ENCODE results near the gene CGB2. TPM values are rescaled to one million over a fixed set of nuclear protein-coding genes. Genes with fewer than 3 reads are reported as not detected.

CGB2 gene
- total and polyA plus RNA-seq, 10 donors: not detected

- WGBS, 5 donors: 50 to 58% (median 51%) methylated on average over 6 to 10 of the region's 10 CpGs
- H3K27me3 ChIP-seq (replicated peaks in 1 of 7): peaks cover 0 to 96% (median 57%) of the 10 kb centered on the region in 7 donors
- peaks cover 0 to 10% (median 6%) of the 10 kb centered on the region in 6 donors for H3K4me1 ChIP-seq
- TF ChIP-seq CTCF (IDR thresholded peaks at IDR 0.05 in 8 of 11, conservative IDR thresholded peaks at IDR 0.05 in 3 of 11) (no peak), POLR2A (IDR thresholded peaks at IDR 0.05) (no peak), POLR2AphosphoS5 (IDR thresholded peaks at IDR 0.05) (no peak)
- intact Hi-C loops (cut with DNase I; ENCODE audit: low total_unique reads): no loop called here
- no peak overlapping the region for H3K4me3 ChIP-seq
- H3K9me3 ChIP-seq: no peaks in the 10 kb centered on the region
- H3K36me3 ChIP-seq: no peaks in the 10 kb centered on the region
- H3K27ac ChIP-seq: no peak overlapping the region
- DNase-seq: no peak
Observed at GRCh38 chr19:49064029-49064629, 32.4 kb downstream of the CGB2 start.

DNA sequence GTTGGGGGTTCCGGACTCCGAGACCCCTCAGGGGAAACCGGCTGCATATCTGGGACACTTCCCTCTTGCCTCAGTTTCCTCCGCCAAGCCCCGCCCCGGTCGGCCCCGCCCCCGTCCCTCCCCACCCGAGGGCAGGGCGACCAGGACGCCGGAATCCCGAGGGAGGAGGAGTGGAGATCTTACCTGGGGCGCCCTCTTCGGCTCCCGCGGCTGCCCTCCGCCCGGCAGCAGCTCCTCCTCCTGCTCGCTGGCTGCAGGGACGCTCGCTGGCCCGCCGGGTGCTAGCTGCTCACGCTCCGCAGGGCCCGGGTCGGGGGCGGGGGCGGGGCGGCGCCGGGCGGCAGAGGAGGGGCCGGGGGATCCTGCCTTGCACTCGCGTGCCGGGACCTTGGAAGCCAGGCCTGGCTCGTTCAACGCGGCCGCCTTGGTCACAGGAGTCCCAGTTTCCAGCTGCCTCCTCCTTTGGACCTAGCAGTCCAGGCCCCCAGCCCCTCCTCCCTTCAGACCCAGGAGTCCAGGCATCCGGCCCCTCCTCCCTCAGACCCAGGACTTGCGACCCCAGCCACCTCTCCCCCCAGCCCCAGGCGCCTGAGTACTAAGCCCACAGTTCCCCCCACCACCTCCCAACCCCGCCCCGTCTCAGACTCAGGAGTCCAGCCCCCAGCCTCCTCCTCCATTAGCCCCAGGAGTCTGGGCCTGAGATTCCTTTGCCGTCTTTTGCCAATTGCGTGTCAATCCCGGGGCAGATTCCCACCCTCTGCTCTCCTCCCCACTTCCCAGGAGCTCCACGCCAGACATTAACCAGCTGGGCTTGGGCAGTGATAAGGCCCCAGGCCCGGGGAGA lies 33.3 kb downstream of the CGB2 start, which contains the start of gene NTF4:
Gene NTF4, minus strand, starts transcription at position 51 of the 844 bp plus-strand sequence. CDS start 2,821 bp downstream, outside the sequence.
- Histone ChIP-seq H3K27ac (no peak within 1 kb of the TSS), H3K4me1 (peaks cover 0 to 10% (median 6%) of the 10 kb centered on the region in 6 donors), H3K9me3 (no peaks in the 10 kb centered on the region), H3K36me3 (no peaks in the 10 kb centered on the region), H3K27me3 (replicated peaks in 1 of 7) (peaks cover 0 to 99% (median 57%) of the 10 kb centered on the region in 7 donors), H3K4me3 (peak within 1 kb of the TSS in 1 of 8 donors; percentile 49)
- no peak for TF ChIP-seq POLR2A (IDR thresholded peaks at IDR 0.05)
- intact Hi-C loops (cut with DNase I; ENCODE audit: low total_unique reads): no loop called here
- 6 to 18% (median 7%) methylated on average over 22 to 53 of the region's 53 CpGs for WGBS, 5 donors
- DNase-seq: no peak

GRCh38 chr19:49065905-49066512 lies 34.3 kb downstream of the CGB2 start:
- Histone ChIP-seq H3K27me3 (replicated peaks in 1 of 7) (peaks cover 0 to 100% (median 63%) of the 10 kb centered on the region in 7 donors), H3K9me3 (no peaks in the 10 kb centered on the region)
- WGBS, 5 donors: 43 to 52% (median 48%) methylated on average over 12 to 13 of the region's 13 CpGs

More at GRCh38 chr19:49065905-49066512, 34.3 kb downstream of the CGB2 start:
- Histone ChIP-seq H3K27ac (no peak overlapping the region), H3K4me3 (no peak overlapping the region), H3K36me3 (no peaks in the 10 kb centered on the region), H3K4me1 (peaks cover 0 to 10% (median 6%) of the 10 kb centered on the region in 6 donors)
- no peak for DNase-seq
- TF ChIP-seq POLR2A (IDR thresholded peaks at IDR 0.05) (no peak), POLR2AphosphoS5 (IDR thresholded peaks at IDR 0.05) (no peak), CTCF (IDR thresholded peaks at IDR 0.05 in 8 of 11, conservative IDR thresholded peaks at IDR 0.05 in 3 of 11) (no peak)
- intact Hi-C loops (cut with DNase I; ENCODE audit: low total_unique reads): no loop called here
